HG03571 (cell line): ENCODE data around the gene RPS6KA1.
"Not testable (repeated sequence)": the region's sequence is repeated elsewhere in the genome, so short reads cannot be mapped to it uniquely, and the experiment has no call there.

Source experiments
- ATAC-seq: cut with Tn5 transposase; IDR thresholded peaks from one replicate; pipeline ENCODE4 v1.9.1; 2021; ENCODE audit not compliant: unreplicated experiment

RPS6KA1 gene

GRCh38 chr1:26529655-26530409 lies at the start of gene RPS6KA1:
TSS of gene RPS6KA1 (plus strand) at chr1:26529761. CDS start at chr1:26529921, 160 bp downstream.
- ATAC-seq: peak; percentile 73

DNA sequence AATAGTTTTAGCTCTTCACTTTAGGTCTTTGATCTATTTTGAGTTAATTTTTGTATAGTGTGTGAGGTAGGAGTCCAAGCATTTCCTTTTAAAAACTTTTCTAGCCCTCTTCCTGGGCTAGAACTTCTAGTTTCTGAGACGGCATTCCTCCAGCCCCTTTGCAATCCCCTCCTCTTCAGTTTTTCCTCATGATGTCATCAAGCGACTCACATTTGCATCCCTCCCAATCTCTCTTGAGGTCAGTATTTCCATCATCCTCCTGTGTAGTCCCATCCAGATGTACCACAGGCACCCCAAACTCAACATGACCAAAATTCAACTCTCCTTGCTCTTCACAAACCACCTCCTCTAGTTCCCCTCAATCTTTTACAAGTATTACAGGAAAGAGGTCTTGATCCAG lies 46.6 kb upstream of the RPS6KA1 start:
- no peak for ATAC-seq

DNA sequence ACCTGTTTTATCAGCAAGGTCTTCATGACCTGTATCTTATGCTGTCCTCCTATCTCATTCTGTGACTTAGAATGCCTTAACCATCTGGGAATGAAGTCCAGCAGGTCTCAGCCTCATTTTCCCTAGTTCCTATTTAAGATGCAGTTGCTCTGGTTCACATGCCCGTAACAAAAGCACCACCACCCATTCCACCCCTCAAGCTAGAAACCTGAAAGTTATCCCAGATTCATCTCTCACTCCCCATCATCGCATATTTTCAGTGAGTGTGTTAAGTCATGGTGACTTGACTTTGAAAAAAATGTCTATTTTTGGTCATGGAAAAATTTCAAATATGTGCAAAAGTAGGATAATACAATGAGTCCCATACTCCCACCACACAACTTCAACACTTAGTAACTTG lies 45.6 kb upstream of the RPS6KA1 start:
- ATAC-seq: no peak

GRCh38 chr1:26490155-26490554 lies 39.4 kb upstream of the RPS6KA1 start:
- ATAC-seq: no peak

DNA sequence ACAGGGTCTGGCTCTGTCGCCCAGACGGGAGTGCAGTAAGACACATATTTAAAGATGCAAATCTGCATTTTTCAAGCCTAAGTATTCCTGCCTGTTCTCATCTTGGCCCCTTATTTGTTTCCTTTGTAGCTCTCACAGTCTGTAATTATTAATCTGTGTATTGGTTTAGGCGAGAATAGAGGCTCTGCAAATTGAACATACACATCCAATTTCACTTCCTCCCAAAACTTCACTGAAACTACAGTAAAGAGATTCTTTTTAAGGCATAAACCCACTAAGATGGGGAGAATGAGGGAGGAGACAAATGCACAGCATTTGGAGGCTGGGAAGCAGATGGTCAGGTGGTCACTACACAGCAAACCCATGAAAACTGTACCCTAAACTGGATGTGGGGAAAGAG lies 36.3 kb upstream of the RPS6KA1 start:
- ATAC-seq: no peak

DNA sequence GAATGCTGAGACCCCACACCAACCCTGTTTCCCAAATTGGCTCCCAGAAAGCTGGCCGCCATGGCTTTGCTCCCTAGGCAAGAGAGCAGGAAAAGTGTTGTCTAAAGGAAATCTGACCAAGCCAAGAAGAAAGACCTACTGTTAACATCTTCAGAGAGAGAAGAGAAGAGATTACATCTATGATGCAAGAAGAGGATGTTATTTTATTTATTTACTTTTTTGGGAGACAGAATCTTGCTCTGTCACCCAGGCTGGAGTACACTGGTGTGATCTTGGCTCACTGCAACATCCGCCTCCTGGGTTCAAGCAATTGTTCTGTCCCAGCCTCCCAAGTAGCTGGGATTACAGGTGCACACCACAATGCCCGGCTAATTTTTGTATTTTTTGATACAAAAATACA lies 35.6 kb upstream of the RPS6KA1 start:
- no peak for ATAC-seq

GRCh38 chr1:26496861-26497260 lies 32.7 kb upstream of the RPS6KA1 start:
- ATAC-seq: no peak

GRCh38 chr1:26498894-26499293 lies 30.7 kb upstream of the RPS6KA1 start:
- ATAC-seq: no peak

GRCh38 chr1:26500488-26501175 lies 28.9 kb upstream of the RPS6KA1 start:
- ATAC-seq: peak; percentile 53

DNA sequence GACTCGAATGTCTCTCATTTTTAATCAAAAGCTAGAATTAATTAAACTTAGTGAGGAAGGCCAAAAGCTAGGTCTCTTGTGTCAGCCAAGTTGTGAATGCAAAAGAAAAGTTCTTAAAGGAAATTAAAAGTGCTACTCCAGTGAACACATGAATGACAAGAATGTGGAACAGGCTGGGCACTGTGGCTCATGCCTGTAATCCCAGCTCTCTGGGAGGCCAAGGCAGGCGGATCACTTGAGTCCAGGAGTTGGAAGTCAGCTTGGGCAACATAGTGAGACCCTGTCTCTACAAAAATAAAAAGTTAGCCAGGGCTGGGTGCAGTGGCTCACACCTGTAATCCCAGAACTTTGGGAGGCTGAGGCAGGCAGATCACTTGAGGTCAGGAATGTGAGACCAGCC lies 18.9 kb upstream of the RPS6KA1 start:
- ATAC-seq: not testable (repeated sequence)

GRCh38 chr1:26515836-26516235 lies 13.7 kb upstream of the RPS6KA1 start:
- ATAC-seq: not testable (repeated sequence)

GRCh38 chr1:26516987-26517765 lies 12.4 kb upstream of the RPS6KA1 start:
- no peak for ATAC-seq

- no peak for ATAC-seq
Measured at GRCh38 chr1:26517766-26518049, 11.9 kb upstream of the RPS6KA1 start.

DNA sequence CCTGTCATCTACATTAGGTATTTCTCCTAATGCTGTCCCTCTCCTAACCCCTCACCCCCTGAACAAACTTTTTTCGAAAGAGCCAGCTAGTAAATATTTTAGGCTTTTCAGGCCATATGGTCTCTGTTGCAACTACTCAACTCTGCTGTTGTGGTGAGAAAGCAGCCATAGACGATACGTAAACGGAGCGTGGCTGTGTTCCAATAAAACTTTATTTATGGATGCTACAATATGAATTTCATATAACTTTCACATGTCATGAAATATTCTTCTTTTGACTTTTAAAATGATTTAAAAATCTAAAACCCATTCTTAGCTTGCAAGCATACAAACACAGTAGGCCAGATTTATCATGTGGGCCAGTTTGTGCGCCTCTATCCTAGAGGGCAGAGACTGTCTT lies 11.2 kb upstream of the RPS6KA1 start:
- ATAC-seq: no peak

GRCh38 chr1:26520339-26520738 lies 9.2 kb upstream of the RPS6KA1 start:
- ATAC-seq: no peak

DNA sequence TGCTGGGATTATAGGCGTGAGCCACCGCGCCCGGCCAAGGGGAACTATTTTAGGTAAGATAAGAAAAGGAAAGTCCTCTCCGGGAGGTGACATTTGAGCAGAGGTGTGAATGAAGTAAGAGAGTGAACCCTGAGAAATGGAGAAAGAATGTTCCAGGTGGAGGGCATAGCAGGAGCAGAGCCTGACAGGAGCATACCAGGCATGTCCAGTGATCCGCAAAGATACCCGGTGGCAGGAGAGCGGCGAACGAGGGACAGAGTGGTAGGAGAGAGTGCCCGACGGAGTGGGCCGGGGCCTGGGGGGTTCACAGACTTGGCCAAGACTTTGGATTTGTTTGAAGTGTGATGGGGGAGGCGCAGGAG lies 7.9 kb upstream of the RPS6KA1 start:
- ATAC-seq: no peak

GRCh38 chr1:26522073-26522472 lies 7.5 kb upstream of the RPS6KA1 start:
- no peak for ATAC-seq

- no peak for ATAC-seq
Measured at GRCh38 chr1:26524181-26524580, 5.4 kb upstream of the RPS6KA1 start.

- no peak for ATAC-seq
Measured at GRCh38 chr1:26526287-26526686, 3.3 kb upstream of the RPS6KA1 start.

DNA sequence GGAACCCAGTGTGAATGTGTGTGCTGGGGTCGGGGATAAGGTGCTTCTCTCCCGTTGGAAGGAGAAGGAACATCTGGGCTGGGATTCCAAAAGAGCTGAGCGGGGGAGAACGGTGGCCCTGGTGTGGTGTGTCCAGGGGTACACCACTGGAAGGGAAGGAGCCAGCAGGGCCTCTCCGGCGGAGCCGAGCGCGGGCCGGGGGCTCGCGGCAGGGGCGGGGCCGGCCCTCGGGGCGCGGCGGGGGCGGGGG lies 231 bp upstream of the RPS6KA1 start:
- no peak for ATAC-seq

DNA sequence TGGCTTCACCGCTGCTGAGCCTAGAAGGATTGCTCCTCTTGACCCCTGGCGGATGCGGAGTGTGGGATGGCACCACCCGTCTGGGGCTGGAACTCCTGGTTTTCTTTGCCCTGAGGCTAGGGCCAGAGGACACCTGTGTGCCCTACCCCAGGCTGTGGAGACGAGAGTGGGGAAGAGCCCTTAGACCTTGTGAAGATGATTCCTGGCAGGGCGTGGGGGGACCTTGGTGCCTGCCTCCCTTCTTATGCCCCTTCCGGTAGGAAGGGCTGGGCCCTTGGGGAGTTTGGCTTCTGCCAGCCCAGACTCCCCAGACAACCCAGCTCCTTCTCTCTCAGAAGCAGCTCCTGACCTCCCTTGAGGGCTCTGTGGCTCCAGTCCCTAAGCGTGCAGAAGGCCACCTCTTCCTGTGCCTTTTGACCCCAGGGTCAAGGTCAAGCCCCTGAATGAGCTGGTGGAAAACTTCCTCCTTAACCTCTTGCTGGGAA lies 891 bp downstream of the RPS6KA1 start:
- ATAC-seq: no peak

DNA sequence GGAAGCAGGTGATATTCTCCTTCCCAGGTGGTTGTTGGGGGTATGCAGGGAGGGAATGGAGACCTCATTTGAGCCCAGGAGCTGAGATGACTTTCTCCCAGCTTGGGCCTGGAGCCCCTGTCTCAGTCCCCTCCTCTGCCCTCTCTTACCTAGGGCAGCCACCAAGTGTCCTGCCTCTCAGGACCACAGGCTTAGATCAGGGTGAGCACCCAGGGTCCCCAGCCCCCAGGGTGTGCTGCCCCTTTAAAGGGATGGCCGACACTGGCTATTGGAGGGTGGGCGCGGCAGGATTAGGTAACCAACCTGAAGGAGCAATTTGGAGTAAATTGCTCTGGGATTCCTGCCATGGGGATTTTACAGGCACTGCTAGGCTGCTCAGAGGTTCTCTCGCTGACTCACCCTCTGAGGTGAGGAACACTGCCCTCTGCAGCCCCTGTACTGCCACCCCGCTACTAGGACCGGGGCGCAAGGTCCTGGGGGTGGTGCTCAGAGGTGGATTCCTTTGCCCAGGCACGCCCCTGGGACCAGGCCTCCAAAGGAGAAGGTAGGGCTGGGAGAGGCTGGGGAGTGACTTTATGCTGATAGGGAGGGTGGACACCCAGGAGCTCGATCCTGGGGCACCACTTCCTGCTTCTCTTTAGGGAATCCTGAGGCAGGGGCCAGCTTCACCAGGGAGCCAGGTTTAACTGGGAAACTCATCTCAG lies 1.5 kb downstream of the RPS6KA1 start:
- no peak for ATAC-seq
